ENCODE results near the gene PNLIPRP1.

The PNLIPRP1 gene

DNA sequence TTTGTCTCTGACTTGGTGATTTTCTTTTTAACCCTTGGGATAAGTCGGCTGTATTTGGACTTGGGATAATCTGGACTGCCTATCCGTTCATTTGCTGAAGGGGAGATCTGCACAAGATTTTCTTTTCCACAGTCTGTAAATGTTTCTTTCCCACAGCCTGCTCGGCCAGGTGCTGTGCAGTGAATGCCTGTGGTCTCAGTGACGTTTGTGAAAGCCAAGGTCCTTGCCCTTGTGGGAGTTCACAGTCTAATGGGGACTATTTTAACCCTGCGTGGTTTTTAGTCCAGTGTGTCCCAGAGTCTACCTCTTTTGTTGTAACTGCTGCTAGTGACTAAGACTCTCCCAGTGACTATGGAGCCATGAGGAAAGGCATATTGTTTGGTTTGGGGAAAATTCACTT lies 36.1 kb upstream of the PNLIPRP1 start:
- H3K4me3 ChIP-seq (ENCODE audit: low read depth, low read length), result no peak overlapping the region
- TF ChIP-seq, protein P1, sequence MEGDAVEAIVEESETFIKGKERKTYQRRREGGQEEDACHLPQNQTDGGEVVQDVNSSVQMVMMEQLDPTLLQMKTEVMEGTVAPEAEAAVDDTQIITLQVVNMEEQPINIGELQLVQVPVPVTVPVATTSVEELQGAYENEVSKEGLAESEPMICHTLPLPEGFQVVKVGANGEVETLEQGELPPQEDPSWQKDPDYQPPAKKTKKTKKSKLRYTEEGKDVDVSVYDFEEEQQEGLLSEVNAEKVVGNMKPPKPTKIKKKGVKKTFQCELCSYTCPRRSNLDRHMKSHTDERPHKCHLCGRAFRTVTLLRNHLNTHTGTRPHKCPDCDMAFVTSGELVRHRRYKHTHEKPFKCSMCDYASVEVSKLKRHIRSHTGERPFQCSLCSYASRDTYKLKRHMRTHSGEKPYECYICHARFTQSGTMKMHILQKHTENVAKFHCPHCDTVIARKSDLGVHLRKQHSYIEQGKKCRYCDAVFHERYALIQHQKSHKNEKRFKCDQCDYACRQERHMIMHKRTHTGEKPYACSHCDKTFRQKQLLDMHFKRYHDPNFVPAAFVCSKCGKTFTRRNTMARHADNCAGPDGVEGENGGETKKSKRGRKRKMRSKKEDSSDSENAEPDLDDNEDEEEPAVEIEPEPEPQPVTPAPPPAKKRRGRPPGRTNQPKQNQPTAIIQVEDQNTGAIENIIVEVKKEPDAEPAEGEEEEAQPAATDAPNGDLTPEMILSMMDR (IDR thresholded peaks at IDR 0.05; ENCODE audit: low read depth, low read length, missing control alignments), result no peak
- in situ Hi-C loops (cut with HindIII; ENCODE audit: low sequenced_read_pairs), result no loop called here
- DNase-seq (ENCODE audit: low read depth), result no peak

DNA sequence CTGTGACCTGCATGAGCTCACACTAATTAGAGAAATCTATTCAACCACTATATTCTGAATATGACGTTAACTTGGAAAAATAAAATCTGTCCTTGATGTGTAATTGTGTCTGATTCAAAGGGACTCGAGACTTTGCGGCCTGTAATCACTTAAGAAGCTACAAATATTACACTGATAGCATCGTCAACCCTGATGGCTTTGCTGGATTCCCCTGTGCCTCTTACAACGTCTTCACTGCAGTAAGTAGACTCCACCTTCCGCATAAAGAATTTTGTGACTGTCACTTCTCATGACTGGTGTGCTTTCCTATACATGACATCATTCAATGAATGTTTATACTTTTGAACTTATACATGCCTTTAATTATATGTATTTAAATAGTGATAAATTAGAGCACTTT lies 34.9 kb upstream of the PNLIPRP1 start:
- DNase-seq (ENCODE audit: low read depth), result no peak
- in situ Hi-C loops (cut with HindIII; ENCODE audit: low sequenced_read_pairs), result no loop called here

DNA sequence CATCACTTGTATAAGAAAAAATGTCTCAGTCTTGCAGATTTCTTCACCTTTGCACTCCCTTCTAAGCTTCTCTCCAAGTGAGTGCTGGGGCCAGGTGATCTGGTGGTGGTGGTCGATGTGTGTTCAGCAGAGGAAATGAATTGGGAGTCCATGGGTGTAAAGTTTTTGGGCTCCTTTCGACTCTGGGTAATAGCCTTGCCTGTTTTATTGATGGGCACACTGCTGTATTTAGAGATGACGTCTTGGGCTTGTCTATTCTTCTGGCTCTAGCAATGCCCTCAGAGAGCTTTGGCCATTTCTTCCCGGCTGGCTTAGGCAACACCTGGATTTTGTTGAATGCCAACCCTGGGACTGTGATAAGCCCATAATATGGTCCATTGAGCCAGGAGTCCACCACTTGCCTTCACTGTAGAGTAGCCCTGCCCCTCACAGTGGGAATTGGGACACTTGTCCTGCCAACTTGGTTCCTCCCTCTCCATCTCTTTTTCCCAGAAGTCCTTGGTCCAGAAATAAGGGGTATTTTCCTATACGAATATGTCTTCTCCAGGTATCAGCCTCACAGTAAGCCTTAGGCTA lies 33.4 kb upstream of the PNLIPRP1 start:
- in situ Hi-C loops (cut with HindIII; ENCODE audit: low sequenced_read_pairs), result no loop called here
- DNase-seq (ENCODE audit: low read depth), result no peak
- no peak overlapping the region for H3K4me3 ChIP-seq (ENCODE audit: low read depth, low read length)
- TF ChIP-seq, protein P1 (IDR thresholded peaks at IDR 0.05; ENCODE audit: low read depth, low read length, missing control alignments), result no peak

More for the DNA sequence above, 34.9 kb upstream of the PNLIPRP1 start:
- no peak overlapping the region for H3K4me3 ChIP-seq (ENCODE audit: low read depth, low read length)
- TF ChIP-seq, protein P1 (IDR thresholded peaks at IDR 0.05; ENCODE audit: low read depth, low read length, missing control alignments), result no peak

DNA sequence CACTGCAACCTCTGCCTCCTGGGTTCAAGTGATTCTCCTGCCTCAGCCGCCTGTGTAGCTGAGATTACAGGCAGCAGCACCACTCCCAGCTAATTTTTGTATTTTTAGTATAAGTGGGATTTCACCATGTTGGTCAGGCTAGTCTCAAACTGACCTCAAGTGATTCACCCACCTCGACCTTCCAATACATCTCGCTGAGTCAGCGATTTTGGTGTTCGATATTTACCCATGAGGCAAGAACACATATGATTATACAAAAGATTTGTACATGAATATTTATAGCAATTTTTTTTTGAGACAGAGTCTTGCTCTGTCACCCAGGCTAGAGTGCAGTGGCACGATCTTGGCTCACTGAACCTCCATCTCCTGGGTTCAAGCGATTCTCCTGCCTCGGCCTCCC lies 25.2 kb upstream of the PNLIPRP1 start:
- in situ Hi-C loops (cut with HindIII; ENCODE audit: low sequenced_read_pairs), result no loop called here
- no peak overlapping the region for H3K4me3 ChIP-seq (ENCODE audit: low read depth, low read length)
- no peak for DNase-seq (ENCODE audit: low read depth)
- TF ChIP-seq, protein P1 (IDR thresholded peaks at IDR 0.05; ENCODE audit: low read depth, low read length, missing control alignments), result no peak

DNA sequence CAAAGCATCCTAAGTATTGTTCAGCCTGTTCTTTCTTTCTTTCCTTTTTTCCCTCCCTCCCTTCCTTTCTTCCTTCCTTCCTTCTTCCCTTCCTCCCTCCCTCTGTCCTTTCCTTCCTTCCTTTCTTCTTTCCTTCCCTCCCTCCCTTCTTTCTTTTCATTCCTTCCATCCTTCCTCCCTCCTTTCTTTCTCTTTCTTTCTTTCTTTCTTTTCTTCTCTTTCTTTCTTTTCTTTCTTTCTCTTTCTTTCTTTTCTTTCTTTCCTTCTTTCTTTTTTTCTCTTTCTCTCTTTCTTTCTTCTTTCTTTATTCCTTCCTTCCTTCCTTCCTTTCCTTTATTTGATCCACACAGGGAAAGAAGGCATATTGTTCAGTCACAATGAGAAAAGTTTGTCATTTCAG lies 23.8 kb upstream of the PNLIPRP1 start:
- no peak overlapping the region for H3K4me3 ChIP-seq (ENCODE audit: low read depth, low read length)
- TF ChIP-seq, protein P1 (IDR thresholded peaks at IDR 0.05; ENCODE audit: low read depth, low read length, missing control alignments), result no peak

DNA sequence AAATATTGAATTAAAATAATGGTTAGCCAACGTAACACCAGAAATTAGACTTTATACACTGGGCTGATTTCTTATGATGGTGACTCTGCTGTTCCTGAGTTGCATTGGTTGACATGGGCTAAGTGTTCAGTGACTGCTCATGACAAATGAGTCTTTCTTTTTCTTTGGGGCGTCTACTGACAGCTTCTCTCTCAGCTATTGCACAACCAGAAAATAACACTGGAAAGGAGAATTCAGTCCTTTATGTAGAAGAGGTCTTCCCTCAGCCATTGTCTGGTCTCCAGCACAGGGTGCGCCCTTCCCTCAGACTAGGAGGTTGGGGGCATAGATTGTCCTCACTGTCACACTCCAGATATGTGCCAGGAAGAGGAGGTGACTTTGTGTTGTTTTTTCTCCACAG lies 23.4 kb upstream of the PNLIPRP1 start:
- TF ChIP-seq, protein P1 (IDR thresholded peaks at IDR 0.05; ENCODE audit: low read depth, low read length, missing control alignments), result no peak
- in situ Hi-C loops (cut with HindIII; ENCODE audit: low sequenced_read_pairs), result no loop called here
- DNase-seq (ENCODE audit: low read depth), result no peak
- H3K4me3 ChIP-seq (ENCODE audit: low read depth, low read length), result no peak overlapping the region

More for the DNA sequence above, 23.8 kb upstream of the PNLIPRP1 start:
- DNase-seq (ENCODE audit: low read depth), result no peak
- in situ Hi-C loops (cut with HindIII; ENCODE audit: low sequenced_read_pairs), result no loop called here

Data from astrocyte of the cerebellum (primary cell).